Prostate gland (tissue), 2 donors: ENCODE data around the gene CCK.

ENCODE experiments used
- POLR2A ChIP-seq: fragments of 450-650 bp; IDR thresholded peaks from one replicate; pipeline ENCODE4 v1.6.1; 2016; ENCODE audit warnings: antibody characterized with exemption, mild to moderate bottlenecking
- POLR2AphosphoS5 ChIP-seq: sonication (generic); formaldehyde crosslinking; IDR thresholded peaks from one replicate; pipeline ENCODE4 v1.6.1; 2017; ENCODE audit warnings: antibody characterized with exemption
- TF ChIP-seq, protein P1 (sequence below), 4 experiments: fragments of 200-600 bp in 2 of 4; fragments of 450-650 bp in 2 of 4; sonication (generic) in 2 of 4; IDR thresholded peaks; 1 replicate in 3 of 4; 2 replicates in 1 of 4; pipeline ENCODE4 v1.5.1; 2016 to 2019; ENCODE audit warnings: antibody characterized with exemption in 4 of 4, mild to moderate bottlenecking in 2 of 4, moderate library complexity in 2 of 4

DNA sequence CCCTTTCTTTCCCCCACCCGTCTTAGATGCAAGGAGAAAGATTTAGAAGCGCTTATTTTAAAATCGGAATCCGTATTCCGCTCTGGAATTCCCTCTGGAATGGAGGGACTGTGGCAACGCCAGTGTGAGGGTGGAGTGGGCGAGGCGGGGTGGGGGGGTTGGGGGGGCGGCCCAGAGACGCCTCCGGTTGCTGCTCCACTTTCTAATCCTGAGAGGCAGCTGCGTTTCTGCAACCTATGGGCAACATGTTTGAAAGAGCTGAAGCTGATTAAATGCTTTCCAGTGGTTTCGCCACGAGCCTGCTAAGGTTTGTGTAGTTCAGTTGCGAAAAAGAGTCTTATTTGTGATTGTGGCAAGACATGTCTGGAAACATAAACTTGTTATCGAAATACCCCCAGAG, at the start of gene CCK:
- TF ChIP-seq POLR2A (no peak), POLR2AphosphoS5 (no peak)
- TF ChIP-seq, protein P1, sequence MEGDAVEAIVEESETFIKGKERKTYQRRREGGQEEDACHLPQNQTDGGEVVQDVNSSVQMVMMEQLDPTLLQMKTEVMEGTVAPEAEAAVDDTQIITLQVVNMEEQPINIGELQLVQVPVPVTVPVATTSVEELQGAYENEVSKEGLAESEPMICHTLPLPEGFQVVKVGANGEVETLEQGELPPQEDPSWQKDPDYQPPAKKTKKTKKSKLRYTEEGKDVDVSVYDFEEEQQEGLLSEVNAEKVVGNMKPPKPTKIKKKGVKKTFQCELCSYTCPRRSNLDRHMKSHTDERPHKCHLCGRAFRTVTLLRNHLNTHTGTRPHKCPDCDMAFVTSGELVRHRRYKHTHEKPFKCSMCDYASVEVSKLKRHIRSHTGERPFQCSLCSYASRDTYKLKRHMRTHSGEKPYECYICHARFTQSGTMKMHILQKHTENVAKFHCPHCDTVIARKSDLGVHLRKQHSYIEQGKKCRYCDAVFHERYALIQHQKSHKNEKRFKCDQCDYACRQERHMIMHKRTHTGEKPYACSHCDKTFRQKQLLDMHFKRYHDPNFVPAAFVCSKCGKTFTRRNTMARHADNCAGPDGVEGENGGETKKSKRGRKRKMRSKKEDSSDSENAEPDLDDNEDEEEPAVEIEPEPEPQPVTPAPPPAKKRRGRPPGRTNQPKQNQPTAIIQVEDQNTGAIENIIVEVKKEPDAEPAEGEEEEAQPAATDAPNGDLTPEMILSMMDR (IDR thresholded peaks at IDR 0.05) = no peak
